Sigmoid colon (tissue), 4 donors: Measurements from ENCODE around the gene MRPL40.

Experiments used
- EP300 ChIP-seq, 4 donors: sonication (generic); formaldehyde crosslinking; IDR thresholded peaks; one replicate each; pipeline ENCODE4 v1.6.1; 2017; ENCODE audit warnings: antibody characterized with exemption in 4 of 4
- POLR2A ChIP-seq, 2 donors: fragments of 450-650 bp; IDR thresholded peaks; one replicate each; pipeline ENCODE4 v1.6.1; 2016; ENCODE audit warnings: antibody characterized with exemption in 2 of 2, mild to moderate bottlenecking in 2 of 2, moderate library complexity in 2 of 2
- POLR2AphosphoS5 ChIP-seq, 4 donors: sonication (generic); formaldehyde crosslinking; IDR thresholded peaks; one replicate each; pipeline ENCODE4 v1.6.1; 2017; ENCODE audit warnings: antibody characterized with exemption in 4 of 4
- TF ChIP-seq, protein P1 (sequence below), 4 experiments: fragments of 450-650 bp in 3 of 4; fragments of 200-600 bp in 1 of 4; IDR thresholded peaks; one replicate each; pipeline ENCODE4 v1.5.1; 2016 to 2019; ENCODE audit warnings: antibody characterized with exemption in 4 of 4, mild to moderate bottlenecking in 3 of 4, moderate library complexity in 2 of 4

DNA sequence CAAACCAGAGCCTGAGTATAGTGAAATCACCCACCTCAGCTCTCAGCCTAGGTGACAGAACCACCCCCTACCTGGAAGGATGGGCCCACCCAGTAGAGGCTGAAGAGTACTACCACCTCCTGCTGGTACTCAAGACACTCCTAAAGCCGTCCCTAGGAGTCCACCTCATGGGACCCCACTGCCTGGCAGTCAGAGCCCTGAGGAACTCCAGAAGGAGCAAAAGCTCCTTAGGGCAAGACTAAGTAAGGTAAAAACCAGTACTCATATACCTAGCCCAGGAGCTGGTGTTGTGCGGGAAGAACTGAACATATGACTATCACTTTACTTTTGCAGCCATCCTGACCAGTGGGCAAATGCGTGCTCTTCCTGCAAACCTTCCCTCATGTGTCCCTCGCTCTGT is 37.1 kb upstream of the MRPL40 start:
- TF ChIP-seq, protein P1, sequence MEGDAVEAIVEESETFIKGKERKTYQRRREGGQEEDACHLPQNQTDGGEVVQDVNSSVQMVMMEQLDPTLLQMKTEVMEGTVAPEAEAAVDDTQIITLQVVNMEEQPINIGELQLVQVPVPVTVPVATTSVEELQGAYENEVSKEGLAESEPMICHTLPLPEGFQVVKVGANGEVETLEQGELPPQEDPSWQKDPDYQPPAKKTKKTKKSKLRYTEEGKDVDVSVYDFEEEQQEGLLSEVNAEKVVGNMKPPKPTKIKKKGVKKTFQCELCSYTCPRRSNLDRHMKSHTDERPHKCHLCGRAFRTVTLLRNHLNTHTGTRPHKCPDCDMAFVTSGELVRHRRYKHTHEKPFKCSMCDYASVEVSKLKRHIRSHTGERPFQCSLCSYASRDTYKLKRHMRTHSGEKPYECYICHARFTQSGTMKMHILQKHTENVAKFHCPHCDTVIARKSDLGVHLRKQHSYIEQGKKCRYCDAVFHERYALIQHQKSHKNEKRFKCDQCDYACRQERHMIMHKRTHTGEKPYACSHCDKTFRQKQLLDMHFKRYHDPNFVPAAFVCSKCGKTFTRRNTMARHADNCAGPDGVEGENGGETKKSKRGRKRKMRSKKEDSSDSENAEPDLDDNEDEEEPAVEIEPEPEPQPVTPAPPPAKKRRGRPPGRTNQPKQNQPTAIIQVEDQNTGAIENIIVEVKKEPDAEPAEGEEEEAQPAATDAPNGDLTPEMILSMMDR (IDR thresholded peaks at IDR 0.05), result no peak
- TF ChIP-seq EP300 (IDR thresholded peaks at IDR 0.05), result no peak
- TF ChIP-seq POLR2AphosphoS5 (IDR thresholded peaks at IDR 0.05), result no peak
- no peak for TF ChIP-seq POLR2A (IDR thresholded peaks at IDR 0.05)
